ENCODE measurements around the gene CKS2.
"Not testable (repeated sequence)": the region's sequence is repeated elsewhere in the genome, so short reads cannot be mapped to it uniquely, and the experiment has no call there.

CKS2 gene

GRCh38 chr9:89311346-89312221, 589 bp downstream of the CKS2 start:
- DNase-seq: no peak

- DNase-seq: no peak
Measured at GRCh38 chr9:89312222-89312571, 1.2 kb downstream of the CKS2 start.

- DNase-seq: no peak
Measured at GRCh38 chr9:89313842-89314241, 2.8 kb downstream of the CKS2 start.

GRCh38 chr9:89314955-89315354, 4.0 kb downstream of the CKS2 start:
- DNase-seq: no peak

- no peak for DNase-seq
Measured at GRCh38 chr9:89315482-89315881, 4.5 kb downstream of the CKS2 start.

GRCh38 chr9:89317282-89317681, 6.3 kb downstream of the CKS2 start:
- no peak for DNase-seq

DNA sequence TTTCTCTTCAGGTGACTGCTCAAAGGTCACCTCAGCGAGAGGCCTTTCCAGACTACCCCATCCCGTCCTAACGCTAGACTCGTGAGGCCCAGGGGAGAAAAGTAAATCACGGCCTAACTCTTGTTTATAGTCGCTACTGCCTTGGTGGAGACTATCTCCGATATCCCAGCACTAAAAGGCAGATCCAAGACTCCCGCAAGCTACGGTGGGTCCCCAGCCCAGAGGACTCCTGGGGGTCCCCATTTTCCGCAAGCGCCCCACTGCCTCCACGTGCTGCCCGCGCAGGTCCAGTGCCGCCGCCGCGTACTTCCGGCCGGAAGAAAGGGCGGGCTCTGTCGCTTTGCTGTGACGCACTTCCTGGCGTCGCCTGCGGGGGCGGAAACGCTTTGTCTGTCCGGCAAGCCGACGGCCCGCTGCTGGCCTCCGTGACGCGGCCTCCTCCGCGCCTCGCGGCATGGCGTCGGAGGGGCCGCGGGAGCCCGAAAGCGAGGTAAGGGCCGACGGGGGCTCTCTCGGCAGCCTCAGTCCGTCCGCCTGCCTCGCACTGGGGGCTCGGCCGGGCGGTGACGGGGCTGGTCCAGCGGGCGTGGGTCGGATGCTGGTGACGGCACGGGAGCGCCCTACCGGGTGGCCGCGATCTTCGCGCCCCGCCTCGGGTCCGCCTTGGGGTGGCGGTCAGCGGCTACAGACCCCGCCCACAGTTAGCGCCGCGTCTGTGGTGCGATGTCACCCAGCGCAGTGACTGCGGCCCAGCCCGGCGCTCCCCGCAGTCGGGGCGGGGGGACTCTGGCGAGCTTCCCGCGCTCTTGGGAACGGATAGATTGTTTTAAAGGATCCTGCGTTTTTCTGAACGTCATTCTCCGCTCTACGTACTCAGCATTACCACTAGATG, 7.4 kb downstream of the CKS2 start, which contains the start of gene SECISBP2:
SECISBP2 (plus strand) TSS at position 378 of the 892 bp plus-strand sequence; CDS start at position 455, 77 bp downstream.
- DNase-seq: peak; percentile 91

DNA sequence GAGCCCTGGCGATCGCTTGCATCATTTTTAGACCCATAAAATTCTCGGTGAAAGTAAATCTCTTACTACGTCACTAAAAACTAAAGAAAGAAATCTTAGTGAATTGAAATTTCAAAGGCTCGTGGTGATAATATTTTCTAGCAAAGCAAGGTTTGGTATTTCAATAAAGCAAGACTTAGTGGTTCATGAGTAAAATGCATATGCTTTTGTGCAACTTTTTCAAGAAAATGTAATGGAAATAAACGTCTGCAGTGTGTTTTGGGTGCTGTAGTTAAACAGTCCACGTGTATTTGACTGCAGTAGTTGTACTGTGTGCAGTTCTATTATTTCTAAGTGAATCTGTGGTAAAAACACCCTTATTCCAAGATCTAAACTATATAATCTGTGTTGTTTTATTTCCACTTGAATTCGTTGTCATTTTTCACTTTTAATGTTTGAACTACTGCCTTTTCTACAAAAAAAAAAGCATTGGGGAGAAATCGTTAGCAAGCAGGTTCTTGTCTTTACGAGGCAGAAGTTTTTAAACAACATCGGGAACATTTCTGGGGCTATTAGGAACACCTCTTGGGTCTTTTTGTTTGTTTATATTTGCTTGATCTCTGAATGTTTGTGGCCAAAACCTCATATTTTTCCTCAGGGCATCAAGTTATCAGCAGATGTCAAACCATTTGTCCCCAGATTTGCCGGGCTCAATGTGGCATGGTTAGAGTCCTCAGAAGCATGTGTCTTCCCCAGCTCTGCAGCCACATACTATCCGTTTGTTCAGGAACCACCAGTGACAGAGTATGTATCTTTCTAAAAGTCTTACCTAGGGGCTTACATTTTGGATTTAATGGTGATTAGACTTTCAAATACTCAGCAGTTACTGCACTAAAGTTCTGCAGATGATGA, 8.3 kb downstream of the CKS2 start:
- DNase-seq: no peak

GRCh38 chr9:89323390-89323789, 12.4 kb downstream of the CKS2 start:
- DNase-seq: no peak

- no peak for DNase-seq
Measured at GRCh38 chr9:89325733-89326132, 14.7 kb downstream of the CKS2 start.

GRCh38 chr9:89328064-89328463, 17.1 kb downstream of the CKS2 start:
- DNase-seq: no peak

DNA sequence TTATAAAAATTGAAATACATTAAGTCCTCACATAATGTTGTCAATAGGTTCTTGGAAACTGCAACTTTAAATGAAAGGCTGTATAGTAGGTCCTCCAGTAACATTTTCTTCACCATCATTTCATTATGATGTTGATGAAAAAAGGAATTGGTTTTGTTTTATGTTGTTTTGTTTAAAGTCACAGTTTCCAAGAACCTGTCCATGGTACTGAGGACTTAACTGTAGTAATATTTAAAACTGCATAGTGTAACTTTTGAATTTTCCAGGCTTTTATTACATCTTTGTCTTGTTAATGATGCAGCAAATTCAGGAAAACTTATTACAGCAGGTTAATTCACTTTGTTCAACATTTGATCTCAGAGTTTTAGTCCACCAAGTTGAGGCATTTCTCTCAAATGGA, 18.9 kb downstream of the CKS2 start:
- DNase-seq: no peak

- no peak for DNase-seq
Measured at GRCh38 chr9:89330513-89330912, 19.5 kb downstream of the CKS2 start.

GRCh38 chr9:89339807-89340206, 28.8 kb downstream of the CKS2 start:
- DNase-seq: no peak

DNA sequence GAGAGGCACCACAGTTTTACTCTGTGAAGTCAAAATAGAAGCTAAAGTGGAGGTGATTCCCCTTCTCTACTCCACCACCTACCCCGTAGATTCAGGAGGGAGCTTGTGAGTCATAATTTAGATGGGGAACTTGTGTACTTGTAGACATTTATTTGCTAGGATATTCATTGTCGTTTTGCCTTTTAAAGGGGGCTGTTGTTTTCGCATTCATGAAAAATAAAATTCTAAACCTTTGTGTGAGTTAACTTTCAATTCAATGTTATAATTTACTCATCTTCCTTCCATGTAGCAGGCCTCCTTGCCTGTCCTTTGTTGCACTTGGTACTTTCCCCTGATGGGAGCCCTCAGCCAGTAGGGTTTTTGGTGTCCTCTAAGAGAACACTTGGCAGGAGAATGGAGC, 29.3 kb downstream of the CKS2 start:
- no peak for DNase-seq

DNA sequence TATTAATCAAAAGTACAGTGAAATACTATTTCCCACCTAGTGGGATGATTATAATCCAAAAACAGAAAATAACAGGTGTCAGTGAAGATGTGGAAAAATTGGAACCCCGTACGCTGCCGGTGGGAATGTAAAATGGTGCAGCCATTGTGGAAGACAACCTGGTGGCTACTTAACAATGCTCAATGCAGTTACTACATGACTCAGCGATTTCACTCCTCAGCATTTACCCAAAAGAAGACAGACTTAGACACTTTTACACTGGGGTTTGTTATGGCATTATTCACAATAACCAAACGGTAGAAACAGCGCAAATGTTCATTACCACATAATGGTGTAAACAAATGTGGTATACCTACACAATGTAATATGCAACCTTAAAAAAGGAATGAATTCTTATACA, 31.2 kb downstream of the CKS2 start:
- no peak for DNase-seq

- DNase-seq: no peak
Measured at GRCh38 chr9:89342948-89343347, 32.0 kb downstream of the CKS2 start.

DNA sequence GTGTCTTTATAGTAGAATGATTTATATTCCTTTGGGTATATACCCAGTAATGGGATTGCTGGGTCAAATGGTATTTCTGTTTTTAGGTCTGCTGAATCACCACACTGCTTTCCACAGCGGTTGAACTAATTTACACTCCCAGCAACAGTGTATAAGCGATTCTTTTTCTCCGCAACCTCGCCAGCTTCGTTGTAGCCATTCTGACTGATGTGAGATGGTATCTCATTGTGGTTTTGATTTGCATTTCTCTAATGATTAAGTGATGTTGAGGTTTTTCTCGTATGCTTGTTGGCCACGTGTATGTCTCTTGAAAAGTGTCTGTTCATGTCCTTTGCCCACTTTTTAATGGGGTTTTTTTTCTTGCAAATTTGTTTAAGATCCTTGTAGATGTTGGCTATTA, 32.8 kb downstream of the CKS2 start:
- not testable (repeated sequence) for DNase-seq

- no peak for DNase-seq
Measured at GRCh38 chr9:89345476-89345875, 34.5 kb downstream of the CKS2 start.

DNA sequence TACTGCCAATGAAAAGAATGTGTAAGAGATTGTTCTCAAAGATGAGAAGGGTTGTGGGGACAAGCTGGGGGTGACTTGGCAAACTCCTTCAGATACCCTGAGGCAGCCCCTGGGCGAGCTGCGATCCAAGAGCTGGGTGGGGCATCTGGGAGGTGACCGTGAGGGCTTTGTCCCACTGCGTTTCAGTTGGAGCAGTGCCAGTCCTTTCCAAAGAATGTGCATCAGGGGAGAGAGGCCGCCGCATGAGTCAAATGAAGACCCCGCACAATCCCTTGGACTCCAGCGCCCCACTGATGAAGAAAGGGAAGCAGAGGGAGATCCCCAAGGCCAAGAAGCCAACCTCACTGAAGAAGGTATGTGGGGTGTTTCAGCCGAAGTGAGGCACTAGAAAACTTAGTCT, 35.7 kb downstream of the CKS2 start:
- no peak for DNase-seq

GRCh38 chr9:89347651-89348050, 36.7 kb downstream of the CKS2 start:
- DNase-seq: no peak

GRCh38 chr9:89349607-89350006, 38.6 kb downstream of the CKS2 start:
- DNase-seq: no peak

- no peak for DNase-seq
Measured at GRCh38 chr9:89350988-89351557, 40.1 kb downstream of the CKS2 start.

Data from activated effector memory CD4-positive, alpha-beta T cell treated with Interleukin-2 at 50 U/mL for 16 hours (primary cell).